HUES6 (cell line): ENCODE measurements around the gene MRTFB.

ENCODE experiments used
- H3K27ac ChIP-seq: 2 replicates; pipeline ENCODE4 v1.7.0; 2013; ENCODE audit warnings: low read depth, mild to moderate bottlenecking, low read length, inconsistent platforms
- H3K27me3 ChIP-seq: 2 replicates; pipeline ENCODE4 v1.6.1; 2013; ENCODE audit warnings: low read length; ENCODE audit not compliant: control insufficient read depth, insufficient read depth
- H3K36me3 ChIP-seq: 2 replicates; pipeline ENCODE4 v1.6.1; 2013; ENCODE audit warnings: low read length; ENCODE audit not compliant: control insufficient read depth, insufficient read depth
- H3K4me1 ChIP-seq: 2 replicates; pipeline ENCODE4 v1.6.1; 2013; ENCODE audit warnings: low read length; ENCODE audit not compliant: control insufficient read depth, insufficient read depth
- H3K4me3 ChIP-seq: 2 replicates; pipeline ENCODE4 v1.5.1; 2013; ENCODE audit warnings: low read depth, low read length
- H3K9ac ChIP-seq: one replicate; pipeline ENCODE4 v1.6.1; 2013; ENCODE audit warnings: mild to moderate bottlenecking, low read length
- H3K9me3 ChIP-seq: 2 replicates; pipeline ENCODE4 v1.6.1; 2013; ENCODE audit warnings: low read depth, low read length; ENCODE audit not compliant: control insufficient read depth, insufficient read depth

MRTFB gene

DNA sequence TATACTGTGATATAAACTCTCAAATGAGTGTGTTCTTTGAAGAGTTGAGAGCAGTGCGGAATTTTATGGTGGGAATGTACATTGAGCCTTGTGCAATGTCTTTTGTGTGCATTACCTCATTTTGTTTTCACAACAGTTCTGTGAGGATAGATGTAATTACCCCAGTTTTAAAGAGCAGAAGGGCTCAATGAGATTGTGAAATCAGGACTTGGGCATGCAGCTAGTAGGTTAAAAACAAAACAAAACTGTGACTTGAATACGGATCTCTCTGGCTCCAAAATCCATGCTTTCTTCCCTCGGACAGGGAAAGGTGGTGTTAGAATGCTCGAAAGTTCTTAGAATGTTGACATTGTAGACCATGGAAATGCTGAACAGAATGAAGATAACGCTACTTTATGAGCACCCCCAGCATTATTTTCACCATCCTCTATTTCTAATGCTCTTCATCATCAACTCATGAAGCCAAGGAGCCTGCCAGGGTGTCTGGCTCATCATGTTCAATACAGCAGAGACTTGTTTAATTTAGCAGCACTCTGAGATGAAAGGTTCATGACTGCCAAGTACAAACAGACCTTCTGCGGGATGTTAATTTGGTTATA is 17.1 kb downstream of the MRTFB start:
- H3K9me3 ChIP-seq = no peaks in the 10 kb centered on the region
- H3K9ac ChIP-seq = no peak overlapping the region
- peaks cover 10% of the 10 kb centered on the region for H3K36me3 ChIP-seq
- peaks cover 7% of the 10 kb centered on the region; the same call in 1 of the 2 replicates for H3K4me1 ChIP-seq
- H3K4me3 ChIP-seq = no peak overlapping the region
- no peak overlapping the region for H3K27ac ChIP-seq
- no peaks in the 10 kb centered on the region for H3K27me3 ChIP-seq

DNA sequence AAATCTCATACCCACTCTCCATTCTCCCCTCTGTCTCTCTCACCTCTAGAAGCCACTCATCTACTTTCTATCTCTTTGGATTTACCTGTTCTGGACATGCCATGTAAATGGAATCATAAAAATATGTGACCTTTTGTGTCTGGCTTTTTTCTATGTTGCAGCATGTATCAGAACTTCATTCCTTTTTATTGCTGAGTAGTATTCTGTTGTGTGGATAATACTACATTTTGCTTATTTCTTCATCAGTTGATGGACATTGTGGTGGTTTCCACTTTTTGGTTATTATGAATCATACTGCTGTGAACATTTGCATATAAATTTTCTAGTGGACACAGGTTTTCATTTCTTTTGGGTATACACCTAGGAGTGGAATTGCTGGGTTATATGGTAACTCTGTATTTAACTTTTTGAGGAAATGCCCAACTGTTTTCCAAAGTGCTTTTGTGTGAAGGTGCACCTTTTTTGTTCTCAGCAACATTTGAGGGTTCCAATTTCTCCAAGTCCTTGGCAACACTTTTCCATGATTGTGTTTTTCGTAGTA is 18.2 kb downstream of the MRTFB start:
- Histone ChIP-seq H3K9me3 (no peaks in the 10 kb centered on the region), H3K4me1 (peaks cover 7% of the 10 kb centered on the region; the same call in 1 of the 2 replicates), H3K36me3 (no peaks in the 10 kb centered on the region), H3K9ac (no peak overlapping the region), H3K27ac (no peak overlapping the region), H3K4me3 (no peak overlapping the region), H3K27me3 (no peaks in the 10 kb centered on the region)

DNA sequence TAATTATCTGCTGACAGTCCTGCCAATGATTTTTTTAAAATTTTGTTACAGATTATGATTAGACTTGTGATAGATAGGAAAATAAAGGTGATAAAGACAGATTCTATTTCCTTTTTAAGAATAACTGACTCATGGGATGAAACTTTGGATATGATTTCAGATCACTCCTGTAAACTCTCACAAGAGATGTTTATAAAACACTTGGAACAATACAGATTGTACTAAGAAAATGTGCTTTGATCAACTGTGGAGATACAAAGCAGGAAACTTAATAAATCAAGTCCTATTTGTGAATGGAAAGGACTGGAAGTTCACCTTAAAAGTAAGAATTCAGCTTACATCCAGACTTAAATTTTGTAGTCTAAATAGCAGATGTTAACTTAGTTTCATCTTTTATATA is 21.4 kb downstream of the MRTFB start:
- Histone ChIP-seq H3K4me1 (peaks cover 11% of the 10 kb centered on the region; the same call in 1 of the 2 replicates), H3K27me3 (no peaks in the 10 kb centered on the region)

DNA sequence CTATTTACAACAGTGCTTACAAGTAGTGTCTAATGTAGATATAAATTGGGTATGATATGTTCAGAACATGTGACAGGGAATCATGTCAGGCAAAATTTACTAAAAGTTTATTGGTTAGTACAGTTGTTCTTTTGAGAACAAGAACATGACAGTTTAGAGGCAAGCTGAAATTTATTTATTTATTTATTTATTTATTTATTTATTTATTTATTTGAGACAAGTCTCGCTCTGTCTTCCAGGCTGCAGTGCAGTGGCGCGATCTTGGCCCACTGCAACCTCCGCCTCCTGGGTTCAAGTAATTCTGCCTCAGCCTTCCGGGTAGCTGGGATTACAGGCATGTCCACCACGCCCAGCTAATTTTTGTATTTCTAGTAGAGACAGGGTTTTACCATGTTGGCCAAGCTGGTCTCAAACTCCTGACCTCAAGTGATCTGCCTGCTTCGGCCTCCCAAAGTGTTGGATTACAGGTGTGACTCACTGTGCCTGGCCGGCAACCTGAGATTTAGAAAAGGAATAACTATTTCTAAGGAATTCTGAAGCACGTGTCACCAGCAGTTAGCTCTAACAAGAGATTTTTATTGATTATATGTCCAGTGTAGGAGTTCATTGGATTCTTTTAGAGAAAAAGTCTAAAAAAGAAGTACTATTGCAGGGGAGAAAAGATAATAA is 24.9 kb downstream of the MRTFB start:
- Histone ChIP-seq H3K27ac (no peak overlapping the region), H3K9ac (no peak overlapping the region)

More for the DNA sequence above, 21.4 kb downstream of the MRTFB start:
- H3K4me3 ChIP-seq = no peak overlapping the region
- H3K9me3 ChIP-seq = no peaks in the 10 kb centered on the region
- H3K9ac ChIP-seq = no peak overlapping the region
- no peaks in the 10 kb centered on the region for H3K36me3 ChIP-seq
- no peak overlapping the region for H3K27ac ChIP-seq

DNA sequence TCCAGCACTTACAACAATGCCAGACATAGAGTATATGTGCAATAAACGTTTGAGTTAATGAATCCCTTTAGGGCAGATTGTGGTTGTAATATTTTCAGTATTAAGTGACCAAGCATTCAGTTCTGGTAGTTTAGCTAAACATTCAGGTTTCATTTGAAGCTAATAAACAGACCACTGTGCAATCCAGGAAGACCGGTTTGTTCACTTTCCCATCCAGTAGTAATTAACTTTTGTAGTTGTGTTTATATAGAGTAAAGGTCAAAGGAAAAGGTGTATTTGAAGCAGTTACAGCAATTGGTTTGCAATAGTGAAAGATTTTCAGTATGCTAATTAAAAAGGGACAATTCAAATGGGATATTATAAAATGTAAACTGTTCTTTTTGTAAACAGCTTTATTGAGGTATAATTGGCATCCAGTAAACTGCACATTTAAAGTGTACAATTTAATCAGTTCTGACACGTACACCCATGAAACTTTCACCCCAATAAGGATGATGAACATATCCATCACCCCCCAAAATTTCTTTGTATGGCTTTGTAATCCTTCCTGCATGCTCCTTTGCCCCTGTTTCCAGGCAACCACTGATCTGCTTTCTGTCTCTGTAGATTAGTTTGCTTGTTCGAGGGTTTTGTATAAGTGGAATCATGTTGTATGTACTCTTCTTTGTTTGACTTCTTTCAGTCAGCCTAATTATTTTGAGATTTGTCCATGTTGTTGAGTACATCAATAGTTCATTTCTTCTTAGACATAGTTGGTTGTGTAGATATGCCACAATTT is 26.3 kb downstream of the MRTFB start:
- Histone ChIP-seq H3K4me3 (no peak overlapping the region), H3K27ac (no peak overlapping the region), H3K27me3 (no peaks in the 10 kb centered on the region), H3K4me1 (peaks cover 3% of the 10 kb centered on the region; the same call in 1 of the 2 replicates), H3K9ac (no peak overlapping the region), H3K36me3 (no peaks in the 10 kb centered on the region), H3K9me3 (no peaks in the 10 kb centered on the region)

More for the DNA sequence above, 24.9 kb downstream of the MRTFB start:
- Histone ChIP-seq H3K27me3 (no peaks in the 10 kb centered on the region), H3K4me3 (no peak overlapping the region), H3K9me3 (no peaks in the 10 kb centered on the region), H3K4me1 (peaks cover 3% of the 10 kb centered on the region; the same call in 1 of the 2 replicates), H3K36me3 (no peaks in the 10 kb centered on the region)

DNA sequence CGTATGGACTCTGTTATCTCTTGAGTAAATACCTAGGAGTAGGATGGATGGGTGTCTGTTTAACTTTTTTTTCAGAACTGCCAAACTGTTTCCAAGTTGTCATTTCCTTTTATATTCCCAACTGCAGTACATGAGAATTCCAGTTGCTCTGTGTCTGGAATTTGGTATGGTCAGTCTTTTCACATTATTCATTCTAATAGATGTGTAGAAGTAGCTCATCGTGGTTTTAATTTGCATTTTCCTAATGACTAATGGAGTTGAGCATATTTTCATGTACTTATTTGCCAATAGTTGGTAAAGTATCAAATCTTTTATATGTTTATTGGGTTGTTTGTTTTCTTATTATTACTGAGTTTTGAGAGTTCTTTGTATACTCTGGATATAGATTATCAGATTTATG is 27.0 kb downstream of the MRTFB start:
- Histone ChIP-seq H3K27ac (no peak overlapping the region), H3K9me3 (no peaks in the 10 kb centered on the region), H3K4me3 (no peak overlapping the region), H3K27me3 (no peaks in the 10 kb centered on the region), H3K9ac (no peak overlapping the region), H3K4me1 (peaks cover 9% of the 10 kb centered on the region), H3K36me3 (no peaks in the 10 kb centered on the region)

DNA sequence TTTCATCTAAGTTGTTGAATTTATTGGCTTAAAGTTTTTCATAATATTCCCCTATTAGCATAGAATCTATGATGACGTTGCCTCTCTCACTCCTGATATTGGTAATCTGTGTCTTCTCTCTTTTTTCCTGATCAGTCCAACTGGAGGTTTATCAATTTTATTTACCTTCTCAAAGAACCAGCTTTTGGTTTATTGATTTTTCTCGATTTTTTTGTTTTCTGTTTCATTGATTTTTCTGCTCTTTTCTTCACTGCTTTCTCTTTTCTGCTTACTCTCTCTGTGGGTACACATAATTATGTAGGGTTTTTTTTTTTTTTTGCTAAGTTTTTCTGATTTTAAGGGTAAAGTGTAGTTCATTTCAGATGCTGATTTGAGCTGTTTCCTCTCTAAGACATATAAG is 29.7 kb downstream of the MRTFB start:
- H3K9ac ChIP-seq = no peak overlapping the region
- peaks cover 14% of the 10 kb centered on the region for H3K4me1 ChIP-seq
- H3K9me3 ChIP-seq = no peaks in the 10 kb centered on the region
- no peaks in the 10 kb centered on the region for H3K36me3 ChIP-seq
- H3K27ac ChIP-seq = no peak overlapping the region
- H3K27me3 ChIP-seq = no peaks in the 10 kb centered on the region
- H3K4me3 ChIP-seq = no peak overlapping the region

DNA sequence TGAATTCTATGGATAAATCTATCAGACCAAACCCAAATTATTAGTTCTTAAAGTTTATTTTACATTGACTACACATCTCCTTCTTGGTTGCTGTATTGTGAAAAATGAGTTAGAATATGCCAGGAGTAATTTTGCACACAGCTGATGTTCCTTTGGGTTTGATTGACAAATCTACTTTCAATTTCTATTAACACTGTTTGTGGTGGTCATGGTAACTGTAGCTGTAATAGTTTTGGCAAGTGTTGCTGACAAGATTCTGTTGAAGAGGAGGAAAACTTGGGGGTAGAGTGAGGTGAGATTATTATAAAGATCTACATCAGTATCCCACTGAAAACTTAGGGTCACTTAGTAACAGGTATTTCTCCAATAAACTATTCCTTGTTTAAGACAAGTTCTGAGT is 30.3 kb downstream of the MRTFB start:
- no peak overlapping the region for H3K4me3 ChIP-seq
- no peaks in the 10 kb centered on the region for H3K27me3 ChIP-seq
- no peak overlapping the region for H3K9ac ChIP-seq
- no peak overlapping the region for H3K27ac ChIP-seq
- no peaks in the 10 kb centered on the region for H3K9me3 ChIP-seq
- no peaks in the 10 kb centered on the region for H3K36me3 ChIP-seq
- H3K4me1 ChIP-seq = peaks cover 10% of the 10 kb centered on the region

DNA sequence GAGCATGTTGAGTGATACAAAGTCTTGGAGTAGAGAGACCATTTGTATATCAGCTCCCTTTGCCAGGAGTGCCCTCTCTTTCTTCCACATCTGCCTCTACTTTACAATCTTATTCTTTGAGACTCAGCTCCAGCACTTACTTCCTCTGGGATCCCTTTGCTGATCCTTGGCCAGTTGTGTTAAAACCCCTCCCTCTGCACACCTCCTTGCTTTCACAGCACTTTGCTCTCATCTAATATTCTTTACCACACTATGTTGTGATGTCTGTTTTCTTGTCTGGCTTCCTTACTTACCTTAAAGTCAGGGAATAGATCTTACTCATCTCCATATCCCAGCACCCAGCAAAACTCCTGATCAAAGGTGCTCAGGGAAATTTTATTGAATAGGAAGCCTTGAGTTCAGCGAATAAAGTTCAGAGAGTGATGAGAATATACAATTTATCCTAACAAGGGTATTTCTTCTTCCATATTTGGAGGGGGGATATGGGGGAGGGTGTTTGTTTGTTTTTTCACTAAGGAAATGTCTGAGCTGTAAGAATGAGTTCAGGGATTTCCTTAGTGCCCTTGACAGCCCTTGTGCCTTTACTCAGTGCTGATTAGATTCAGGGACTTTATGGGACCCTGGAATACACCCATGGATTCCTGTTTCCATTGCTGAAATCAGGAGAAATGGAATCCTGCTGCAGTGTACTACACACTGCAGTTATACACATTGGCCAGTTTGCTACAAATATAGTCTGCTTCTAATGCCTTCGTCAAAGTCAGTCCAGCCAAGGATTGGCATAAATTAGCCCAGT is 32.0 kb downstream of the MRTFB start:
- Histone ChIP-seq H3K4me3 (no peak overlapping the region), H3K27me3 (no peaks in the 10 kb centered on the region), H3K36me3 (no peaks in the 10 kb centered on the region), H3K4me1 (peaks cover 10% of the 10 kb centered on the region), H3K9me3 (no peaks in the 10 kb centered on the region), H3K9ac (no peak overlapping the region), H3K27ac (no peak overlapping the region)

DNA sequence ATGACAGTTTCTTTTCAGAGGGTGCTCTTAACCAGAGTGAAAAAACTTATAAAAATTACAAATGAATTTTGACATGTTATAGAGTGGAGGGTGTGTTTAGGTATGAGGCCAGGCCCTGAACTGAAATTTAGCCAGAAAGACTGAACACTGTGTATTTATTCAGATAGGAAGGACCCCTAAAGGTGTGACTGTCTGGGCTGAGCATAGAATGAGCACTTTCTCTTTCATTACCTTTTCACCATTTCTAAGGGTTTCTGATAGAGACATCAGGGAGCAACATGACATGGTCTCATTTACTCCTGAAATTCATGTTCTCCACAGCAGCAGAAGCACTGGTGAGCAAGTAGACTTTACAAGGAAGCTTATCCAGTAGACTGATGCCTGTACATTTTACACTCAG is 32.9 kb downstream of the MRTFB start:
- H3K27me3 ChIP-seq = no peaks in the 10 kb centered on the region
- no peaks in the 10 kb centered on the region for H3K9me3 ChIP-seq
- peaks cover 10% of the 10 kb centered on the region for H3K4me1 ChIP-seq
- H3K9ac ChIP-seq = no peak overlapping the region
- H3K36me3 ChIP-seq = no peaks in the 10 kb centered on the region
- H3K4me3 ChIP-seq = no peak overlapping the region
- no peak overlapping the region for H3K27ac ChIP-seq
